Measurements from ENCODE around the gene HS6ST3. TPM values are rescaled to one million over a fixed set of nuclear protein-coding genes. Genes with fewer than 3 reads are reported as not detected.

Gene HS6ST3
- total and polyA plus RNA-seq, 9 of the 15 experiments (the other 6 are each of a cell fraction or from before 2014, with no cell fraction given), result not detected

GRCh38 chr13:96179309-96179708, 89.4 kb downstream of the HS6ST3 start (continued):
- TF ChIP-seq ZNF277 (CRISPR knock-in tag; IDR thresholded peaks at IDR 0.05; ENCODE audit: borderline replicate concordance) (no peak), EZH2 (IDR thresholded peaks at IDR 0.05; ENCODE audit: borderline replicate concordance, low read depth, low read length) (no peak), KLF1 (tag; IDR thresholded peaks at IDR 0.05) (no peak), HDAC1 (IDR thresholded peaks at IDR 0.05) (no peak), ZNF717 (CRISPR knock-in tag; IDR thresholded peaks at IDR 0.05) (no peak), ZNF79 (CRISPR knock-in tag; IDR thresholded peaks at IDR 0.05; ENCODE audit: low read depth) (no peak), ARID3B (CRISPR knock-in tag; IDR thresholded peaks at IDR 0.05; ENCODE audit: borderline replicate concordance) (no peak), RFX5 (IDR thresholded peaks at IDR 0.05; ENCODE audit: low read depth, low read length) (no peak), PTTG1 (tag; IDR thresholded peaks at IDR 0.05; ENCODE audit: low read depth) (no peak), ZBTB7A (IDR thresholded peaks at IDR 0.05; ENCODE audit: borderline replicate concordance, control insufficient read depth, low read depth, low read length) (no peak)
- TF ChIP-seq, protein P1, sequence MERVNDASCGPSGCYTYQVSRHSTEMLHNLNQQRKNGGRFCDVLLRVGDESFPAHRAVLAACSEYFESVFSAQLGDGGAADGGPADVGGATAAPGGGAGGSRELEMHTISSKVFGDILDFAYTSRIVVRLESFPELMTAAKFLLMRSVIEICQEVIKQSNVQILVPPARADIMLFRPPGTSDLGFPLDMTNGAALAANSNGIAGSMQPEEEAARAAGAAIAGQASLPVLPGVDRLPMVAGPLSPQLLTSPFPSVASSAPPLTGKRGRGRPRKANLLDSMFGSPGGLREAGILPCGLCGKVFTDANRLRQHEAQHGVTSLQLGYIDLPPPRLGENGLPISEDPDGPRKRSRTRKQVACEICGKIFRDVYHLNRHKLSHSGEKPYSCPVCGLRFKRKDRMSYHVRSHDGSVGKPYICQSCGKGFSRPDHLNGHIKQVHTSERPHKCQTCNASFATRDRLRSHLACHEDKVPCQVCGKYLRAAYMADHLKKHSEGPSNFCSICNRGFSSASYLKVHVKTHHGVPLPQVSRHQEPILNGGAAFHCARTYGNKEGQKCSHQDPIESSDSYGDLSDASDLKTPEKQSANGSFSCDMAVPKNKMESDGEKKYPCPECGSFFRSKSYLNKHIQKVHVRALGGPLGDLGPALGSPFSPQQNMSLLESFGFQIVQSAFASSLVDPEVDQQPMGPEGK (CRISPR knock-in tag; IDR thresholded peaks at IDR 0.05; ENCODE audit: borderline replicate concordance), result no peak
- TF ChIP-seq, protein P2, sequence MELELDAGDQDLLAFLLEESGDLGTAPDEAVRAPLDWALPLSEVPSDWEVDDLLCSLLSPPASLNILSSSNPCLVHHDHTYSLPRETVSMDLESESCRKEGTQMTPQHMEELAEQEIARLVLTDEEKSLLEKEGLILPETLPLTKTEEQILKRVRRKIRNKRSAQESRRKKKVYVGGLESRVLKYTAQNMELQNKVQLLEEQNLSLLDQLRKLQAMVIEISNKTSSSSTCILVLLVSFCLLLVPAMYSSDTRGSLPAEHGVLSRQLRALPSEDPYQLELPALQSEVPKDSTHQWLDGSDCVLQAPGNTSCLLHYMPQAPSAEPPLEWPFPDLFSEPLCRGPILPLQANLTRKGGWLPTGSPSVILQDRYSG (tag; conservative IDR thresholded peaks at IDR 0.05; ENCODE audit: low read depth), result no peak
